DND-41 (cell line): ENCODE results near the gene ZFPM1.

Experiments
- CTCF ChIP-seq: IDR thresholded peaks from 2 replicates; pipeline ENCODE4 v1.5.1; 2012; ENCODE audit warnings: borderline replicate concordance, low read length, moderate library complexity, mild to moderate bottlenecking; ENCODE audit not compliant: poor library complexity, severe bottlenecking; ENCODE audit errors: extremely low read depth
- EZH2 ChIP-seq: IDR thresholded peaks from 3 replicates; pipeline ENCODE4 v1.6.1; 2012; ENCODE audit warnings: borderline replicate concordance, low read depth, mild to moderate bottlenecking, moderate library complexity, low read length, inconsistent platforms; ENCODE audit not compliant: severe bottlenecking

GRCh38 chr16:88434353-88434690 lies 18.8 kb upstream of the ZFPM1 start:
- TF ChIP-seq CTCF (no peak), EZH2 (no peak)
